Measurements from ENCODE around the gene DNPH1. TPM values are rescaled to one million over a fixed set of nuclear protein-coding genes. Genes with fewer than 3 reads are reported as not detected.

DNPH1 gene
- total RNA-seq, 3 donors from 2014 or later = 46.5 to 61.1 (median 53.7) TPM

Other genes with a start within 250 kb of the DNPH1 start
- 10 to 100 TPM; 25.2 to 35.6 (median 34.7) TPM for gene PPP2R5D, start 244.9 kb downstream of the DNPH1 start, total RNA-seq
- 10 to 100 TPM; 65.0 to 78.0 (median 76.3) TPM for gene MEA1, start 215.5 kb downstream of the DNPH1 start, total RNA-seq
- 10 to 100 TPM; 91.4 to 97.3 (median 92.5) TPM for gene KLHDC3, start 215.2 kb downstream of the DNPH1 start, total RNA-seq
- gene RRP36, start 207.9 kb downstream of the DNPH1 start, total RNA-seq = 10 to 100 TPM; 48.8 to 69.2 (median 56.3) TPM
- 10 to 100 TPM; 12.6 to 21.4 (median 19.3) TPM for gene CUL7, start 175.6 kb downstream of the DNPH1 start, total RNA-seq
- gene MRPL2, start 170.0 kb downstream of the DNPH1 start, total RNA-seq = 10 to 100 TPM; 17.9 to 32.1 (median 29.1) TPM
- 10 to 100 TPM; 20.5 to 33.7 (median 21.0) TPM for gene KLC4, start 169.8 kb downstream of the DNPH1 start, total RNA-seq
- 10 to 100 TPM in 2 of 3 donors, 1 to 10 TPM in 1; 7.0 to 57.1 (median 52.1) TPM for gene PTK7, start 153.2 kb downstream of the DNPH1 start, total RNA-seq
- 10 to 100 TPM; 18.1 to 32.1 (median 28.5) TPM for gene SRF, start 58.2 kb downstream of the DNPH1 start, total RNA-seq
- 10 to 100 TPM; 25.1 to 47.5 (median 43.3) TPM for gene CUL9, start 47.3 kb downstream of the DNPH1 start, total RNA-seq
- under 1 TPM in 1 of 3 donors, not detected in 2; under 0.01 TPM for gene TTBK1, start 14.0 kb upstream of the DNPH1 start, total RNA-seq
- gene SLC22A7, start 68.8 kb upstream of the DNPH1 start, total RNA-seq = not detected
- 1 to 10 TPM; 1.6 to 2.1 (median 1.9) TPM for gene CRIP3, start 79.3 kb upstream of the DNPH1 start, total RNA-seq
- 10 to 100 TPM; 15.4 to 19.5 (median 17.4) TPM for gene ZNF318, start 140.2 kb upstream of the DNPH1 start, total RNA-seq
- 10 to 100 TPM in 2 of 3 donors, 1 to 10 TPM in 1; 9.0 to 19.9 (median 12.1) TPM for gene ABCC10, start 198.1 kb upstream of the DNPH1 start, total RNA-seq
- 1 to 10 TPM in 2 of 3 donors, not detected in 1; 3.6 to 8.9 TPM for gene DLK2, start 226.1 kb upstream of the DNPH1 start, total RNA-seq
- 10 to 100 TPM; 18.6 to 21.8 (median 21.3) TPM for gene TJAP1, start 248.1 kb upstream of the DNPH1 start, total RNA-seq

All from breast epithelium (tissue), 3 donors.